HEK293T (cell line): ENCODE measurements around the gene DOCK1.

ENCODE experiments used
- CTCF ChIA-PET: fragments of 350-600 bp; formaldehyde crosslinking; extraction: SDS; loops from one replicate; lab custom pipeline; 2021; ENCODE audit warnings: antibody characterized with exemption, inconsistent platforms; lab: Yijun Ruan, JAX
- POLR2A ChIA-PET: fragments of 350-600 bp; formaldehyde crosslinking; extraction: SDS; loops from one replicate; lab custom pipeline; 2020; ENCODE audit warnings: antibody characterized with exemption, inconsistent platforms; lab: Yijun Ruan, JAX
- DNase-seq: peaks from one replicate; pipeline ENCODE4 v3.0.0; 2012; ENCODE audit warnings: mixed read lengths; ENCODE audit errors: extremely low spot score
- ARNT ChIP-seq: fragments of 450-650 bp; IDR thresholded peaks from 2 replicates; pipeline ENCODE4 v1.6.1; 2017; ENCODE audit warnings: mild to moderate bottlenecking
- BHLHE40 ChIP-seq: fragments of 450-650 bp; IDR thresholded peaks from 2 replicates; pipeline ENCODE4 v1.6.1; 2016; ENCODE audit warnings: mild to moderate bottlenecking, moderate library complexity, borderline replicate concordance
- CTBP1 ChIP-seq: fragments of 450-650 bp; IDR thresholded peaks from 2 replicates; pipeline ENCODE4 v1.6.1; 2016; ENCODE audit warnings: borderline replicate concordance
- ELF4 ChIP-seq: fragments of 450-650 bp; IDR thresholded peaks from 2 replicates; pipeline ENCODE4 v1.6.1; 2017; ENCODE audit warnings: antibody characterized with exemption
- FOXA1 ChIP-seq: fragments of 450-650 bp; IDR thresholded peaks from 2 replicates; pipeline ENCODE4 v1.6.1; 2016; ENCODE audit warnings: mild to moderate bottlenecking
- FOXK2 ChIP-seq: fragments of 450-650 bp; IDR thresholded peaks from 2 replicates; pipeline ENCODE4 v1.6.1; 2016; ENCODE audit warnings: mild to moderate bottlenecking
- FOXM1 ChIP-seq: fragments of 450-650 bp; IDR thresholded peaks from 2 replicates; pipeline ENCODE4 v1.6.1; 2017; ENCODE audit warnings: mild to moderate bottlenecking, borderline replicate concordance
- HDGF ChIP-seq: fragments of 450-650 bp; IDR thresholded peaks from 2 replicates; pipeline ENCODE4 v1.6.1; 2017; ENCODE audit warnings: antibody characterized with exemption, borderline replicate concordance
- L3MBTL2 ChIP-seq: fragments of 450-650 bp; conservative IDR thresholded peaks from 2 replicates; pipeline ENCODE4 v1.6.1; 2016; ENCODE audit warnings: mild to moderate bottlenecking
- LEF1 ChIP-seq: fragments of 450-650 bp; IDR thresholded peaks from 2 replicates; pipeline ENCODE4 v1.6.1; 2017; ENCODE audit warnings: mild to moderate bottlenecking, borderline replicate concordance
- NFRKB ChIP-seq: fragments of 450-650 bp; IDR thresholded peaks from 2 replicates; pipeline ENCODE4 v1.6.1; 2016; ENCODE audit warnings: mild to moderate bottlenecking, moderate library complexity
- PKNOX1 ChIP-seq: fragments of 450-650 bp; IDR thresholded peaks from 2 replicates; pipeline ENCODE4 v1.6.1; 2016
- SP1 ChIP-seq: fragments of 450-650 bp; IDR thresholded peaks from 2 replicates; pipeline ENCODE4 v1.6.1; 2017
- SUZ12 ChIP-seq: fragments of 450-650 bp; IDR thresholded peaks from 2 replicates; pipeline ENCODE4 v1.6.1; 2016; ENCODE audit warnings: mild to moderate bottlenecking
- TARDBP ChIP-seq: fragments of 450-650 bp; IDR thresholded peaks from 2 replicates; pipeline ENCODE4 v1.6.1; 2016
- ZNF384 ChIP-seq: fragments of 450-650 bp; IDR thresholded peaks from 2 replicates; pipeline ENCODE4 v1.6.1; 2016

The DOCK1 gene

GRCh38 chr10:127283576-127283975 lies 378.3 kb downstream of the DOCK1 start:
- POLR2A ChIA-PET: no interaction called here

GRCh38 chr10:127290850-127291249 lies 385.6 kb downstream of the DOCK1 start:
- POLR2A ChIA-PET: no interaction called here

More at GRCh38 chr10:127283576-127283975, 378.3 kb downstream of the DOCK1 start:
- CTCF ChIA-PET: no interaction called here
- no peak for DNase-seq
- TF ChIP-seq ELF4 (no peak), BHLHE40 (no peak), SP1 (no peak), ARNT (no peak), FOXM1 (no peak), L3MBTL2 (no peak), TARDBP (no peak), FOXA1 (no peak), FOXK2 (no peak), CTBP1 (no peak), ZNF384 (no peak), PKNOX1 (no peak), NFRKB (no peak), HDGF (no peak), LEF1 (no peak), SUZ12 (no peak)

GRCh38 chr10:127291329-127291728 lies 386.1 kb downstream of the DOCK1 start:
- DNase-seq: no peak
- ChIA-PET CTCF (no interaction called here), POLR2A (no interaction called here)

More at GRCh38 chr10:127290850-127291249, 385.6 kb downstream of the DOCK1 start:
- CTCF ChIA-PET: no interaction called here
- no peak for TF ChIP-seq LEF1
- TF ChIP-seq SP1: no peak
- TF ChIP-seq PKNOX1: no peak
- TF ChIP-seq ARNT: no peak
- TF ChIP-seq SUZ12: no peak
- TF ChIP-seq TARDBP: no peak
- no peak for TF ChIP-seq NFRKB
- no peak for TF ChIP-seq ELF4
- no peak for TF ChIP-seq FOXK2
- TF ChIP-seq L3MBTL2: no peak
- TF ChIP-seq ZNF384: no peak
- TF ChIP-seq HDGF: no peak
- TF ChIP-seq FOXA1: no peak
- no peak for TF ChIP-seq FOXM1
- TF ChIP-seq BHLHE40: no peak
- no peak for TF ChIP-seq CTBP1
- DNase-seq: no peak

GRCh38 chr10:127292888-127293287 lies 387.7 kb downstream of the DOCK1 start:
- TF ChIP-seq SUZ12 (no peak), ZNF384 (no peak), TARDBP (no peak), NFRKB (no peak), L3MBTL2 (no peak), PKNOX1 (no peak), FOXA1 (no peak), LEF1 (no peak)
- DNase-seq: no peak
- CTCF ChIA-PET: interaction anchor here (0.6 kb wide), 1 partner anchor 9 kb away, joined by 6 read pairs; no protein-coding TSS in a partner anchor
- POLR2A ChIA-PET: no interaction called here

More at GRCh38 chr10:127291329-127291728, 386.1 kb downstream of the DOCK1 start:
- TF ChIP-seq L3MBTL2: no peak
- TF ChIP-seq FOXM1: no peak
- TF ChIP-seq ELF4: no peak
- TF ChIP-seq CTBP1: no peak
- TF ChIP-seq SP1: no peak
- no peak for TF ChIP-seq NFRKB
- TF ChIP-seq FOXK2: no peak
- no peak for TF ChIP-seq BHLHE40
- no peak for TF ChIP-seq LEF1
- TF ChIP-seq FOXA1: no peak
- no peak for TF ChIP-seq PKNOX1
- TF ChIP-seq SUZ12: no peak
- no peak for TF ChIP-seq TARDBP
- TF ChIP-seq ZNF384: no peak
- no peak for TF ChIP-seq ARNT
- TF ChIP-seq HDGF: no peak

GRCh38 chr10:127293640-127294039 lies 388.4 kb downstream of the DOCK1 start:
- POLR2A ChIA-PET: no interaction called here
- CTCF ChIA-PET: no interaction called here
- DNase-seq: no peak
- TF ChIP-seq ARNT: no peak
- no peak for TF ChIP-seq HDGF
- no peak for TF ChIP-seq PKNOX1

GRCh38 chr10:127296696-127297095 lies 391.5 kb downstream of the DOCK1 start:
- ChIA-PET POLR2A (no interaction called here), CTCF (no interaction called here)
- DNase-seq: no peak
- TF ChIP-seq SP1: no peak
- TF ChIP-seq ARNT: no peak
- TF ChIP-seq CTBP1: no peak
- TF ChIP-seq NFRKB: no peak
- no peak for TF ChIP-seq PKNOX1
- no peak for TF ChIP-seq ZNF384
- no peak for TF ChIP-seq FOXK2
- no peak for TF ChIP-seq BHLHE40
- no peak for TF ChIP-seq SUZ12
- no peak for TF ChIP-seq FOXM1
- no peak for TF ChIP-seq L3MBTL2
- TF ChIP-seq LEF1: no peak
- no peak for TF ChIP-seq TARDBP
- TF ChIP-seq ELF4: no peak
- no peak for TF ChIP-seq HDGF
- TF ChIP-seq FOXA1: no peak
